HG03095 (cell line): ENCODE results near the gene LHFPL5.

Source experiments
- ATAC-seq: cut with Tn5 transposase; IDR thresholded peaks from one replicate; pipeline ENCODE4 v1.9.1; 2021; ENCODE audit warnings: moderate library complexity; ENCODE audit not compliant: unreplicated experiment

The LHFPL5 gene

GRCh38 chr6:35804996-35805736 lies at the start of gene LHFPL5:
LHFPL5 (plus strand) TSS chr6:35805352; CDS start chr6:35805671, 319 bp downstream.
- ATAC-seq: no peak

DNA sequence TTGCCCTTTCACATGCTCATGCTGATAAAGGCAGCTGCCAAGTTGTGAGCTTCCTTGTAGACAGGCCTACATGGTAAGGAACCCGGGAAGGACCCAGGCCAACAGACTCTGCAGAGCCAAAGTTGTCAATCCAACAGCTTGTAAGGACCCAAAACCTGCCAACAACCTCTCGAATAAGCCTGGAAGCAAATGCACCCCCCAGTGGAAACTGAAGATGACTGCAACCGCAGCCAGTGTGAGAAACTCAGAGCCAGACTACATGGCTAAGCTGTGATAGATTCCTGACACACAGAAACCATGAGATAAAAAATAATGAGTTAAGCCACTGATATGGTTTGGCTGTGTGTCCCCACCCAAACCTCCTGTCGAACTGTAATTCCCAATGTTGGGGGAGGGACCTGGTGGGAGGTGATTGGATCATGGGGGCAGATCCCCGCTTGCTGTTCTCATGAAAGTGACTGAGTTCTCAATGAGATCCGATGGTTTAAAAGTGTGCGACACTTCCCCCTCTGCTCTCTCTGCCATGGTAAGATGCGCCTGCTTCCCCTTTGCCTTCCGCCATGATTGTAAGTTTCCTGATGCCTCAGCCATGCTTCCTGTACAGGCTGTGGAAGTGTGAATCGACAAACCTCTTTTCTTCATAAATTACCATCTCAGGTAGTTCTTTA lies 47.6 kb upstream of the LHFPL5 start:
- ATAC-seq: no peak

- ATAC-seq: no peak
Observed at GRCh38 chr6:35759426-35759825, 45.7 kb upstream of the LHFPL5 start.

DNA sequence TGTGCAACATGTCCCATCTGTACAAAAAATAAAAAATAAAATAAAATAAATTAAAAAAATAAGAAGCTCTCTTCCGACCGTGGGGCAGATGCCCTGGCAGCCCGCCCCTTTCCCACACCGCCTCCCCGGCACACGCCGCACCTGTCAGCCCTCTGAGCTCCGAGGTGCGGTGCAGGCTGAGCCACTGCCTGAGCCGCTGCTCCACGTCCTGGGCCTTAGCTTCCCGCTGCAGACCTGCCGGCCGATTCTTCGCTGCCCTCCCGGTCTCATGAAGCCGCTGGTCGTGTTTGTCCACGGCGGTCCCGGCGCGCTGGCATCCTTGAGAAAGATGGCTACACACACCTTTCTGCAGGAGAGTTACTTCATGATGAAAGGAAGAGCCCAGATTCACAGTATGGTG lies 39.4 kb upstream of the LHFPL5 start:
- ATAC-seq: no peak

- ATAC-seq: no peak
Observed at GRCh38 chr6:35769211-35769610, 35.9 kb upstream of the LHFPL5 start.

- ATAC-seq: no peak
Observed at GRCh38 chr6:35771343-35771627, 33.9 kb upstream of the LHFPL5 start.

- ATAC-seq: no peak
Observed at GRCh38 chr6:35774116-35774794, 30.9 kb upstream of the LHFPL5 start.

DNA sequence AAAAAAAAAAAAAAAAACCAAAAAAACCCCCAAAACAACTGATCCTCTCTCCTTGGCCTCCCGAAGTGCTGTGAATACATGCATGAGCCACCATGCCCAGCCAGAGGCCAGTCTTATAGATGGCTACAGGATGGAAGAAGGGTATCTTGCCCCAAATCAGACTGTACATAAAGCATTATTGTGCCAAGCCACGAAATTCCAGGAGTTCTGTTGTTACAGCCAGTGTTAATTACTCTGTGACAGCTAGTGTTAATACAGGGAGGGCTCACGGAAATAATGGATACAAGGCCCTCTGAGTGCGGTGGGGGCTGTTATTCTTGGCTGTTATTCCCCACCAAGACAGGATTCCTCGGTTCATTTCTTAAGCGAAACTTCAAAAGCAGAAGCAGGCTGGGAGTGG lies 30.1 kb upstream of the LHFPL5 start:
- ATAC-seq: no peak

- no peak for ATAC-seq
Observed at GRCh38 chr6:35776364-35777215, 28.6 kb upstream of the LHFPL5 start, which contains the start of gene CLPSL2. CLPSL2 (plus strand) TSS chr6:35776598; CDS start chr6:35776619, 21 bp downstream.

- no peak for ATAC-seq
Observed at GRCh38 chr6:35777356-35778102, 27.6 kb upstream of the LHFPL5 start.

DNA sequence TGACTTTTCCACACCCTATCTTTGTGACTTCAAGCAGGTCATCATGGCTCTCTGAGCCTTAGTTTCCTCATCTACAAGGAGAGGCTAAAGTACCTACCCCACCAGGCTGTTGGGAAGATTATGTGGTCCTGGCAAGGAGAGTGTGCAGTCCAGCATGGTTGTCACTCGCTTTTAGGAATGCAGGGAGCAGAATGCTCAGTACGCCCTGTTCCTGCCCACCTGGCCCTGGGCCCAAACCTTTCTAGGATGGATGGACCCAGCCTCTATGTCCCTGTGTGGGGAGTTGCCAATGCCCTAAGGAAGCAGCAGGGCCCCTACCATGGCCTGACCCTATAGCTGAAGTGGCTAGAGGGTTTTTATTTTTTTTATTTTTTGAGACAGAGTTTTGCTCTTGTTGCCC lies 26.7 kb upstream of the LHFPL5 start:
- ATAC-seq: no peak

DNA sequence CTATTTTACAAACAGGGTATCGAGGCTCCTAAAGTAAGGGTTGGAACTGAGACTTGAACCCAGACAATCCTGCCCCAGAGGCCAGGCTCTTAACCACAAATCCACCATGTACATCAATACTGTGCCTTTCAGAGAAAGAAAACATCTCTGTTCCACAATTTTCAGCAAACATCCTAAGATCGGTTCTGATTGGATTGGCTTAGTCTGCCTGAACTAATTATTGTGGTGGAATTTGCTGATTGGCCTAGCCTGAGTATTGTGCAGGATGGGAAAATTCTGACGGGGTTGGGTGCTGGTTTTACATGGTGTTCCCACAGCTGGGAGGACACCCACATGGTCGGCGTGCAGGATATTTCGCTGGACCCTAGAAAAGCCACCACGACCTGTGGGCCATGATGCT lies 24.4 kb upstream of the LHFPL5 start, which contains the start of gene CLPSL1:
TSS of gene CLPSL1 (plus strand) at position 301 of the 400 bp plus-strand sequence. CDS start at position 393, 92 bp downstream.
- ATAC-seq: no peak

DNA sequence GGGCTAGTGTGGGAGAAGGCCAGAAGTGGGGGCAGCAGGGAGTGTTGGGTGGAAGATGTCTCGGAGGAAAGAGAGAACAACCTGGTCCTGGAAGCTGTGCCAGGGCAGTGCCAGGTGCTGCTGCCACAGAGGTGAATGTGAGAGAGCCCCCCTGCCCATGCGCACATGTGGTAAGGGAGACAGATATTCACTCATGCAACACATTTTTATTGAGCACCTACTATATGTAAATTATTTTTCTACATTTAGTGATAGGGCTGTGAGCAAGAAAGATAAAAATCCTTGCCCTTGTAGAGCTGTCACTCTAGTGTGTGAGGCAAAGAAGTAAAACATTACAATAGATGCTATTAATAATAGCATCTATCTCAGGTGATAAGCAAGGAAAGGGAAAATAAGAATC lies 23.9 kb upstream of the LHFPL5 start:
- ATAC-seq: no peak

DNA sequence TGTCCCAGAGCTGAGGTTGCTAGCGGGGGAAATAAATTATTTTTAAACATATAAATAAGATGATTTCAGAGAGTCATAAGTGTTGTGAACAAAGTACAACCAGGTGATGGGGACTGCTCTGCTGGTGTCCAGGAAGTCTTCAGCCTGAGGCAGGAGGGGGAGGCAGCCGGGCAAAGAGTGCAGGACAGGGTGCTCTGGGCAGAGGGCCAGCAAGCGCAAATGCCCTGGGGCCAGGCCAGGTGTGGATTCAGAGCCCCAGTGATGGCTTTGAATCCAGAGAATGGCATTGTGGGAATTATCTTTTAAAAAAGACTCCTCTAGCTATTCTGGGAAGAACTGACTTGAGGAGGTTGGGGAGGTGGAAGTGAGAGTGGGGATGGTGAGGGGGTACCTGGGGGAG lies 22.7 kb upstream of the LHFPL5 start:
- ATAC-seq: no peak

DNA sequence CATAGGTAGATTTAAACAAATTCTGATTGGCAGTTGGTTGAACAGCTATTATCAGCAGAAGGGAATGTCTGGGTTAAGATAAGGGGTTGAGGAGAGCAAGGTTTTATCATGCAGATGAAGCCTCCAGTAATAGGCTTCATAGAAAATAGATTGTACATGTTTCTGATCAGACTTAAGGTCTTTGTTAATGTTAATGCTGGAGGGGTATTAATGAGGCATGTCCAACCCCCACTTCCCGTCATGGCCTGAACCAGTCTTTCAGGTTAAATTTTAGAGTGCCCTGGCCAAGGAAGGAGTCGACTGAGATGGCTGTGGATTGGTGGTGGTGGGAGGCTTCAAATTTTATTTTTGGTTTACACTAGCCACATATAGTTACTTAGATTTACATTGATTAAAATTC lies 21.0 kb upstream of the LHFPL5 start:
- ATAC-seq: no peak

GRCh38 chr6:35786272-35786671 lies 18.9 kb upstream of the LHFPL5 start:
- no peak for ATAC-seq

DNA sequence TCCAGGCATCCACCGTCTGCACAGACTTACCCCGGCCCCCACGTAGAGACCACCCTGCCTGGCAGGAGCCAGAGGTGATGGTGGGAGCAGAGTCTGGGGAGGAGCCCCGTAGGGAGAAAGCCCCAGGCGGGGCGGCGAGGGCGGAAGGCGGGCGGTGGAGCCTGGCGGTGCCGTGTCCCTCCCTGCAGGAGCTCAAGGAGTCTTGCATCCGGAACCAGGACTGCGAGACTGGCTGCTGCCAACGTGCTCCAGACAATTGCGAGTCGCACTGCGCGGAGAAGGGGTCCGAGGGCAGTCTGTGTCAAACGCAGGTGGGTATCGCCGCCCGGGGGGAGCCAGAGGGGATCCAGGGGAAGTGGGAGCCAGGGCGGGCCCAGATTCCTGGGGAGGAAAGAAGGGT lies 18.3 kb upstream of the LHFPL5 start:
- ATAC-seq: no peak

DNA sequence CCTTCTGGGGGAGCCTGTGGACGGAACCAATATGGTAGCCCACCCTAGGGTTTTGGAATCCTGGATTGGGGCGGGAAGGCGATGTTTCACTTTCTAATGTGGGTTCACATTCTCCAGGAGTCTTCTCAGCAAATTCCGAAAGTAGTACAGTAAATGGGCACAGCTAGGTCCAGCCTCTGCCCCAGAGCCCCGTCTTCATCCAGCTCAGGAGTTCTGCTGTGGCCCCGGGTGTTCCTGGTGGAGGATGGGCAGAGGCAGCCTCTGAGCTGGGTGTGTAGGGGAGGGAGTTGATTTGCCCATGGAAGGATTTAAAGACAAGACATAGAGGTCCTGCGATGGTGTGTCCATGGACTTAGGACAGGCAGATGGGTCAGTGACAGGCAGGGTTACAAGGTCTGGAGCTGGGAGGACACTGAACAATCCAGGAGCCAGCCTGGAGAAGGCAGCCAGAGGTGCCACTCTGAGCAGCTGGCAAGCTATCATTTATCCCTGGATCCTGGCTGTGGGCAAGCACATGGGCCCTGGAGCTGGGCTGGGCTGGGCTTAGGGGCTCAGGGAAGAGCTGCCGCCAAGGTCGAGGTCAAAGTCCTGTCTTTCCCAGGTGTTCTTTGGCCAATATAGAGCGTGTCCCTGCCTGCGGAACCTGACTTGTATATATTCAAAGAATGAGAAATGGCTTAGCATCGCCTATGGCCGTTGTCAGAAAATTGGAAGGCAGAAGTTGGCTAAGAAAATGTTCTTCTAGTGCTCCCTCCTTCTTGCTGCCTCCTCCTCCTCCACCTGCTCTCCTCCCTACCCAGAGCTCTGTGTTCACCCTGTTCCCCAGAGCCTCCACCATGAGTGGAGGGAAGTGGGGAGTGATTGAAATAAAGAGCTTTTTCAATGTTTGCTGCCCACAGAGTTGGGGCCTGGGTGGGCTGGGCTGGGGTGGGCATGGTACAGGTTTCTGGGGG lies 17.6 kb upstream of the LHFPL5 start:
- ATAC-seq: no peak

DNA sequence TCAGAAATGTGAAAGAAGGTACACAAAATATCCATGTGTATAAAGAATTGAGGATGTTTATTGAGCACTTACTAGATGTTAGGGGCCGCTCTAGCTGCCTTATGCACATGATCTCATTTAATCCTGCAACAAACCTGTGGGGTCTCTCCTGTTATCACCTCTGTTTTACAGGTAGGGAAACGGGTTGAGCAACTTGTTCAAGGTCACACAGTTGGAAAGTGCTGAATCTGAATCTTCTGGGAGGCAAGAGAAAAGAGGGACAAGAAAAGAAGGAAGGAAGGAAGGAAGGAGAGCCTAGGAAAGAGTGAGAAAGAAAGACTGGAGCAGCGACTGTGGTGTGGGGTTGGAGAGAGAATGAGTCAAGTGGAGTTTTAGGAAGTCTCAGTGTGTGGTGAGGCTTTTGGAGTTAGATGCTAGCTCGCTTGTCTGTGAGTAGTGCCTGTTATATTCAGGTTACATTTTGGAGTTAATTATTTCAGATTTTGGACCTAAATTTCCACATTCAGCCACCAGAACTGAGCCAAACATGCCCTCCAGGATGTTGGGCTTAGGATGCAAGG lies 16.6 kb upstream of the LHFPL5 start:
- ATAC-seq: no peak
